ENCODE measurements around the gene MRS2. TPM values are rescaled to one million over a fixed set of nuclear protein-coding genes. Genes with fewer than 3 reads are reported as not detected.
"Not testable (repeated sequence)": the region's sequence is repeated elsewhere in the genome, so short reads cannot be mapped to it uniquely, and the experiment has no call there.

Gene MRS2, protein sequence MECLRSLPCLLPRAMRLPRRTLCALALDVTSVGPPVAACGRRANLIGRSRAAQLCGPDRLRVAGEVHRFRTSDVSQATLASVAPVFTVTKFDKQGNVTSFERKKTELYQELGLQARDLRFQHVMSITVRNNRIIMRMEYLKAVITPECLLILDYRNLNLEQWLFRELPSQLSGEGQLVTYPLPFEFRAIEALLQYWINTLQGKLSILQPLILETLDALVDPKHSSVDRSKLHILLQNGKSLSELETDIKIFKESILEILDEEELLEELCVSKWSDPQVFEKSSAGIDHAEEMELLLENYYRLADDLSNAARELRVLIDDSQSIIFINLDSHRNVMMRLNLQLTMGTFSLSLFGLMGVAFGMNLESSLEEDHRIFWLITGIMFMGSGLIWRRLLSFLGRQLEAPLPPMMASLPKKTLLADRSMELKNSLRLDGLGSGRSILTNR
- total RNA-seq (ENCODE audit: insufficient read depth, low replicate concordance), result 27.0 TPM

DNA sequence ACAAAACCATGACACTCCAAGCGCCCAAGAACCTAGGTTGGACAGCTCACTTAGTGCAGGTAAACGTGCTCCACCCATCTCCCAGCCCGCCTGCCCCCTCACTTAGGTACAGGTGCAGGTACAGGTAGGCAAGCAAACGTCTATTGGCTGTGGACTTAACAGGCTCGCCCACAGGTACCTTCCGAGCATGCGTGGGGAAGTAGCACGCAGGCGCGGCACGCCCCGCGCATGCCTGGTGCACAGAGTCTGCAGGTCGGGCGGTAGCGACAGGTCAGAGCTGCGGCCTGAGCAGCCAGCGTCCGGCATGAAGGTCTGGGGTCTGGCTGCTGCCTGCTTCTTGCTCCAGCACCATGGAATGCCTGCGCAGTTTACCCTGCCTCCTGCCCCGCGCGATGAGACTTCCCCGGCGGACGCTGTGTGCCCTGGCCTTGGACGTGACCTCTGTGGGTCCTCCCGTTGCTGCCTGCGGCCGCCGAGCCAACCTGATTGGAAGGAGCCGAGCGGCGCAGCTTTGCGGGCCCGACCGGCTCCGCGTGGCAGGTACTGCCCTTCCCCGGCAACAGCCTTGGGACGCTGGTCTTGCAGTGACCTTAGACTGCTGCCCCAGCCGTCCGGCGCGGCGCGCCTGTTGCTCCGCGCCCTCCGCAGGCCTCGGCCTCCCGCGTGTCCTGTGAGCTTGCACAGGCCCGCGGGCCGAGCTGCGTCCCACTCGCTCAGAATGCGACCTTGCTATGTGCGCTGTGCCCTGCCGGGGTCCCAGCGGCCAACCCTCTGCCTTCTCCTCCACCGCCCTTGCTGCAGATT lies at the start of gene MRS2:
Gene MRS2, plus strand, starts transcription at position 240 of the 804 bp plus-strand sequence. Its CDS starts 111 bp downstream, at position 351.
- DNase-seq (ENCODE audit: low spot score), result peak; percentile 92

DNA sequence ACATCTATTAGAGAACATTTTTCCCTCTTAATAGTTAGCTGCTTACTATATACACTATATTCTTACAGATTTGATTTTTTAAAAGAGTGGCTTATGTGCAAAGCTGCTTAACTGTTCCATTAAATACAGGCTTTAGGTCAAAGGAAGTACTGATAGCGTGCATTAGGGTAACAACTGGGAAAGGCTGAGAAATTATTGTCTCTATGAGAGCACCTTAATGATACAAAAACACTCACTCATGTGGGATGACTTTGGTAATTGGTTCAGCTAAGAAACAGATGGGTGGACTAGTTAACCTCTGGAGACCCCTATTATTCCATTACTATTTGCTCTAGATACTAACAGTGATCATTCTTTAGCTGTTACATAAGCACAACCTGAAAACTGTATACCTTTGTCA lies 48.9 kb upstream of the MRS2 start:
- no peak for DNase-seq (ENCODE audit: low spot score)

- DNase-seq (ENCODE audit: low spot score), result no peak
These were observed 47.3 kb upstream of the MRS2 start for GRCh38 chr6:24355393-24355792.

DNA sequence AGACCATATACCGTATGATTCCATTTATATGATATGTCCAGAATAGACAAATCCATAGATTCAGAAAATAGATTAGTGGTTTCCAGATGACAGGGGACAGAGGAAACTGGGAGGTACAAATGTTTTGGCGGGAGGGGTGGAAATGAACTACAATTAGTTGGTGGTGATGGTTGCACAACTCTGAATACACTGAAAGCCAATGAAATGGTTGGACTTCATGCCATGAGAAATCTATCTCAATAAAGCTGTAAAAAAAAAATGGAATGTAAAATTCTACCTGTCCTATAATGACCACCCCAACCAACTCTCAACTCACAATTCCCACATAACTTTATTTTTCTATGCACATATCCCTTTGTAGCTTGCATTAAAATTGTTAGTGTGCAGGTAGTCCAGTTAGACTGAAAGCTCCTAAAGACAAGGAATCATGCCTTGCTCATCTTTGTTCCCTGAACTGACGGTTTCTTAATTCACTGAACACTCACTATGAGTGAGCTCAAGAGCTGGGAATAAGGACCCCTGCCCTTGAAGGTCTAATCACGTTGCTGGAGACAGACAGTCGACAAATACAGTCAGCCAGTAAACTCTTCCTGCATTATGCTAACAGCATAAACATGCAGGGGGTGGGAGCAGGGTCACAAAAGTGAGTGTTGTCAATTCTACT lies 46.3 kb upstream of the MRS2 start:
- DNase-seq (ENCODE audit: low spot score), result no peak

DNA sequence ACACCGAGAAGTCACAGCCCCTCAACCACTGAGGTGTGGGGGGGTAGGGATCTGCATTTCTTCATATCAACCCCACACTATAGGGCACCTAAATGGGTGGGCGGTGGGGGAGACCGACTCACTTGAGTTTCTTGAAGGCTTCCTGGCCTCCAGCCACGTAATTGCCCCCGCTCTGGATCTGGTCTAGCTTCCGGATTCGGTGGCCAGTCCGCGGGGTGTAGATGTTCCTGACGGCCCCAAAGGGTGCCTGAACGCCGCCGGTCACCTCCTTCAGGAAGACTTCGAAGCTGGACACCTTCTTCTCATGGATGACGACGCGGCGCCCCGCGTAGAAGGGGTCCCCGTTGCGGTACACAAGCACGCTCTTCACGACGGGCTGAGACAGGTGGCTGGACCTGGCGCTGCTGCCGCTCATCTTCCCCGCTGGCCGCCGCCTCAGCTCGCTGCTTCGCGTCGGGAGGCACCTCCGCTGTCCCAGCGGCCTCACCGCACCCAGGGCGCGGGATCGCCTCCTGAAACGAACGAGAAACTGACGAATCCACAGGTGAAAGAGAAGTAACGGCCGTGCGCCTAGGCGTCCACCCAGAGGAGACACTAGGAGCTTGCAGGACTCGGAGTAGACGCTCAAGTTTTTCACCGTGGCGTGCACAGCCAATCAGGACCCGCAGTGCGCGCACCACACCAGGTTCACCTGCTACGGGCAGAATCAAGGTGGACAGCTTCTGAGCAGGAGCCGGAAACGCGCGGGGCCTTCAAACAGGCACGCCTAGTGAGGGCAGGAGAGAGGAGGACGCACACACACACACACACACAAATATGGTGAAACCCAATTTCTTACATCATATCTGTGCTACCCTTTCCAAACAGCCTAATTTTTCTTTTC lies 45.2 kb upstream of the MRS2 start, which contains the start of gene DCDC2:
Gene DCDC2, minus strand, starts transcription at position 724 of the 883 bp plus-strand sequence. Its CDS starts 309 bp downstream, at position 415.
- peak; percentile 3 for DNase-seq (ENCODE audit: low spot score)

- DNase-seq (ENCODE audit: low spot score), result no peak
These were observed 44.4 kb upstream of the MRS2 start for GRCh38 chr6:24358219-24358821.

GRCh38 chr6:24359640-24360454 lies 42.9 kb upstream of the MRS2 start:
- peak; percentile 65 for DNase-seq (ENCODE audit: low spot score)

- not testable (repeated sequence) for DNase-seq (ENCODE audit: low spot score)
These were observed 40.4 kb upstream of the MRS2 start for GRCh38 chr6:24362363-24362762.

DNA sequence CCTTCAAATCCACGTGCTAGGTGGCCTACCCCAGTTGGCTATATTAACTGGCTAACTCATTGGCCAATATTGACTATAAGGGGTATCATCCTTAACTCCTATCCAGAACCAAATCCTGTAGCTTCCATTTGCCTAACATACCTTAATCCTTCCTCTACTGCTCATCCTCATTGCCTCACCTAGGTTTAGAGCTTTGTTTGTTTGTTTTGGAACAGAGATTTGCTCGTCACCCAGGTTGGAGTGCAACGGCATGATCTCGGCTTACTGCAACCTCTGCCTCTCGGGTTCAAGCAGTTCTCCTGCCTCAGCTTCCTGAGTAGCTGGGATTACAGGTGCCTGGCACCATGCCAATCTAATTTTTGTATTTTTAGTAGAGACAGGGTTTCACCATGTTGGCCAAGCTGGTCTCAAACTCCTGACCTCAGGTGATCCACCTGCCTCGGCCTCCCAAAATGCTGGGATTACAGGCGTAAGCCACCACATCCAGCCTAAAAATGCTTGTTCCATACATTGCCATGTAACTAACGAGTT lies 37.6 kb upstream of the MRS2 start:
- DNase-seq (ENCODE audit: low spot score), result not testable (repeated sequence)

DNA sequence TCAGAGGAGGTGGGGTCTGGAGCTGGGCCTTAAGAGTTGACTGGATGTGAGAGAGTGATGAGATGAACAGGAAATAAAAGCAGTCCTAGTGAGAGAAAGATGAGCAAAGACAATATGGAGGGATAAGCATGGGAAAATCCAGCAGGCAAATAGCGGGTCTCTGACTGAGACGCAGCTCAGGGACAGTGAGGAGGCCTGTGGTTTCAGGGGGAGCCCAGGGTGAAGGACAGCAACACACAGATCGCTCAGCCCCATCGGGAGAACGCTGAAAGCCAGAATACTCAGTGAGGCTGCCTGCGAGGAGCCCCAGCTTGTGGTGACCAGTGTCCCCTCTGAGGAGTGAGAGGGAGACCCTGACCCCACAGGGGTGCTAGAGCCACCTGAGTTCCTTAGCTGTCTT lies 28.1 kb upstream of the MRS2 start:
- no peak for DNase-seq (ENCODE audit: low spot score)

DNA sequence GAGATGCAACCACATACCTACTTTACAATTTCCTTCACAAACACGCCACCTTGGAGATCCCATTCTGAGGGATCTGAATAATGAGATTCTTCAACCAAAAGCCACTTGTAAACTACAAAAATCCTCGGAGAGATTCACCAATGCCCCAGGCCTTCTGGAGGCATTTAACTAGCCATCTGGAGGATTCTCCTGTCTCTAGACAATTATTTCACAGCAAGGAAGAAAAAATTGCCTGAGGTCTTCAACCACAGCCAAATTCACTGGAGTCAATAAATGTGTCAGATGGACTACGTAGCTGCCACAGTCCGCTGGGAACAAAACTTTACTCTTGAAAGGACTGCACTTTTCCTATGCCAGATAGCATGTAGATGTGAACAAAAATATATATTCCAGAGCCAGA lies 25.9 kb upstream of the MRS2 start:
- no peak for DNase-seq (ENCODE audit: low spot score)

DNA sequence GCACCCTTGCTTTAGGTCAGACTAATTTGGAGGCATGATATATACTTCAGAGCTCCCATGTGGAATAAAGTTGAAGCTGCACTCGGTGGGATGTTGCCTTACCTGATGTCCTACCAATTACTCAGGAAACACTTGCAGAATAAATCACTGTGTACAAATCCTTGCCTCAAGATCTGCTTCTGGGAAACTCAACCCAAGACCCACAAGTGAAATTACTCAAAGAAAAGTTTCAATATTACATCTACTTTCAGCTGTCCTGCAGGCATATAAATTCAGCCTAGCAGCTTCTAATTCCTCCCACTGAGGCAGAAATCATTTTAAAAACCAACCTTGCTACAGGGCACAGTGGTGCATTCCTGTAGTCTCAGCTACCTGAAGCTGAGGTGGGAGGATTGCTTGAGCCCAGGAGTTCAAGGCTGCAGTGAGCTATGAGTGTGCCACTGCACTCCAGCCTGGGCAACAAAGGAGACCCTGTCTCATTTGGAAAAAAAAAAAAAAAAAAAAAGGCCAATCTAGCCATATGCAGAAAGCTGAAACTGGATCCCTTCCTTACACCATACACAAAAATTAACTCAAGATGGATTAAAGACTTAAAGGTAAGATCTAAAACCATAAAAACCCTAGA lies 24.2 kb upstream of the MRS2 start:
- no peak for DNase-seq (ENCODE audit: low spot score)

DNA sequence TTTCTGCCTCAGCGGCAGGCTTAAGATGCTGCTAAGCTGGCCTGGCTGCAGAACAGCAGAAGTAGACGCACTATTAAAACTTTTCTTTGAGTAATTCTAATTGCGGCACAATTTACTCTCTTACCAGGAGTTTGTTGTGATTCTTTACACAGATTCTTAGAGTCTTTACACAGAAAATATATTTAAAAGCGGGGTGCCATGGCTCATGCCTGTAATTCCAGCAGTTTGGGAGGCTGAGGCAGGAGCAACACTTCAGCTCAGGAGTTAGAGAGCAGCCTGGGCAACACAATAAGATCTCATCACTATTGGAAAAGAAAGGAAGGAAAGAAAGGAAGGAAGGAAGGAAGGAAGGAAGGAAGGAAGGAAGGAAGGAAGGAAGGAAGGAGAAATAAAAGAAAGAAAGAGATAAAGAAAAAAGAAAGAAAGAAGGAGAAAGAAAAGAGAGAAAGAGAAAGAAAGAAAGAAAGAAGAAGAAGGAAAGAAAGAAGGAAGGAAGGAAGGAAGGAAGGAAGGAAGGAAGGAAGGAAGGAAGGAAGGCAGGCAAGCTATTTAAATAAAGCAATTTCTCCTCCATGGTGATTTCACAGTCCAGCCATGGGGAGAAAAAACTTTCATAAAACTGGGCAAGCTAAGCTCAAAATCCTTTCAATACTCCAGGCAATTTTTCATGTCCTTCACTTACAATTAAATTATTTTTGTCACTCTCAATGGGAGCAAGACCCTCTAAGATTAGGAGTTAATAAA lies 21.1 kb upstream of the MRS2 start:
- DNase-seq (ENCODE audit: low spot score), result no peak

DNA sequence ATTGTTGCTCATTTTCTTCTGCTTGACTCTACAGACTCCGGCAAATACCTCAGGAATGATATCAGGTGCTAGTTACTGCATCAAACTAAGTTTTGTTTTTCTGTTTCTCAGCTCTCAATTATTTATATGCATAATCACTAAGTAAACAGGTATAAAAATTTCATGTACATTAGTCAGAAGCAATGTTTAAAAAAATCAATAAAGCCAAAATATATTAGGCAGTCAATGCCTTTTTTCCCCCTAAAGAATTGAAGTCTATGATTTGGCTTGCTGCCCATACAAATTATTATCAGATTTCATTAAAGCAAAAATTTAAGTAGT lies 20.6 kb upstream of the MRS2 start:
- DNase-seq (ENCODE audit: low spot score), result no peak

DNA sequence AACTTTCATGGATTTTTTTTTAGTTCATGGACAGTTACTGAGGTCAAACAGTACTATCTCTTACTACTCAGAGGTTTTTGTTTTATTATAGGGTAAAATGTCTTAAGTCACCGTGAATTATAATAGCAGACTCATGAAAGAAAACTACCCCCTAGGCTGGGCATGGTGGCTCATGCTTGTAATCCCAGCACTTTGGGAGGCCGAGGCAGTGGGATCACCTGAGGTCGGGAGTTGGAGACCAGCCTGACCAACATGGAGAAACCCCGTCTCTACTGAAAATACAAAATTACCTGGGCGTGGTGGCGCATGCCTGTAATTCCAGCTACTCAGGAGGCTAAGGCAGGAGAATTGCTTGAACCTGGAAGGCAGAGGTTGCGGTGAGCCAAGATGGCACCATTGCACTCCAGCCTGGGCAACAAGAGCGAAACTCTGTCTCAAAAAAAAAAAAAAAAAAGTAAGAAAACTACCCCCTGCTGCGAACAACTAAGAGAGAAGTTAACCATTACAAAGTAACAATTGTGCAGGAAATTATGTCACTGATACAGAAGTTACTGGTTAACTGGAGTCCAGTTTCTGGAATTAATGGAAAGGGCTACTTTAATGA lies 19.7 kb upstream of the MRS2 start:
- DNase-seq (ENCODE audit: low spot score), result not testable (repeated sequence)

- not testable (repeated sequence) for DNase-seq (ENCODE audit: low spot score)
These were observed 18.2 kb upstream of the MRS2 start for GRCh38 chr6:24384369-24385130.
